SK-N-SH (cell line): ENCODE measurements around the gene TUBA1B. TPM values are rescaled to one million over a fixed set of nuclear protein-coding genes. Genes with fewer than 3 reads are reported as not detected.

Experiments
- CTCF ChIA-PET: fragments of 300-600, 350-600 bp; formaldehyde crosslinking; extraction: SDS; loops from one replicate; lab custom pipeline; 2021; lab: Yijun Ruan, JAX
- POLR2A ChIA-PET: fragments of 350-600 bp; sonication (Branson Sonifier 250); formaldehyde crosslinking; extraction: SDS; loops from one replicate; lab custom pipeline; 2020; ENCODE audit warnings: antibody characterized with exemption, inconsistent platforms; lab: Yijun Ruan, JAX
- DNase-seq: peaks from one replicate; pipeline ENCODE4 v3.0.0; 2012
- H2AFZ ChIP-seq: fragments of 200-600 bp; sonication (generic); 2 replicates; pipeline ENCODE4 v1.8.1; 2016; ENCODE audit warnings: antibody characterized with exemption, mild to moderate bottlenecking, low read depth
- H3F3A ChIP-seq: fragments of 200-600 bp; sonication (generic); replicated peaks from 2 replicates; pipeline ENCODE3; 2016; ENCODE audit warnings: antibody characterized with exemption, mild to moderate bottlenecking; ENCODE audit not compliant: insufficient read depth
- H3K27ac ChIP-seq, 2 experiments: fragments of 200-500 bp in 1 of 2; fragments of 200-600 bp in 1 of 2; sonication (Bioruptor generic) in 1 of 2; sonication (generic), shearing (Covaris generic) in 1 of 2; 2 replicates each; pipeline versions ENCODE4 v1.5.1 to v1.6.1; 2014 to 2016; ENCODE audit warnings: low read depth in 2 of 2, inconsistent platforms in 1 of 2, low read length in 1 of 2, mild to moderate bottlenecking in 1 of 2, mixed read lengths in 1 of 2
- H3K27me3 ChIP-seq: fragments of 200-600 bp; sonication (generic), shearing (Covaris generic); 2 replicates; pipeline ENCODE4 v1.6.1; 2016; ENCODE audit warnings: mixed run types; ENCODE audit not compliant: insufficient read depth
- H3K36me3 ChIP-seq, 2 experiments: fragments of 200-500 bp in 1 of 2; fragments of 200-600 bp in 1 of 2; sonication (Bioruptor generic) in 1 of 2; sonication (generic) in 1 of 2; replicated peaks in 1 of 2; 2 replicates each; pipeline versions ENCODE3 to v1.5.1; 2014 to 2016; ENCODE audit warnings: low read length in 1 of 2, mild to moderate bottlenecking in 1 of 2; ENCODE audit not compliant: insufficient read depth in 2 of 2, control insufficient read depth in 1 of 2
- H3K4me1 ChIP-seq, 2 experiments: fragments of 200-500 bp in 1 of 2; fragments of 200-600 bp in 1 of 2; sonication (Bioruptor generic) in 1 of 2; sonication (generic), shearing (Covaris generic) in 1 of 2; 2 replicates each; pipeline versions ENCODE4 v1.5.1 to v1.6.1; 2014 to 2016; ENCODE audit warnings: low read depth in 1 of 2, low read length in 1 of 2, mixed run types in 1 of 2; ENCODE audit not compliant: insufficient read depth in 2 of 2, control insufficient read depth in 1 of 2
- H3K4me2 ChIP-seq: fragments of 200-600 bp; sonication (generic), shearing (Covaris generic); 2 replicates; pipeline ENCODE4 v1.6.1; 2017; ENCODE audit warnings: mixed run types
- H3K4me3 ChIP-seq, 2 experiments: fragments of 200-500 bp in 1 of 2; fragments of 200-600 bp in 1 of 2; sonication (Bioruptor generic) in 1 of 2; sonication (generic), shearing (Covaris generic) in 1 of 2; 2 replicates each; pipeline versions ENCODE4 v1.5.1 to v1.8.1; 2014 to 2016; ENCODE audit warnings: low read depth in 2 of 2, inconsistent platforms in 1 of 2, low read length in 1 of 2, mild to moderate bottlenecking in 1 of 2, mixed read lengths in 1 of 2, moderate library complexity in 1 of 2
- H3K79me2 ChIP-seq: fragments of 200-600 bp; sonication (generic); 2 replicates; pipeline ENCODE4 v1.8.1; 2017; ENCODE audit warnings: mild to moderate bottlenecking; ENCODE audit not compliant: insufficient read depth
- H3K9ac ChIP-seq: fragments of 200-600 bp; sonication (generic); 2 replicates; pipeline ENCODE4 v1.6.1; 2017; ENCODE audit warnings: mixed run types
- H3K9me2 ChIP-seq: fragments of 200-600 bp; sonication (generic); 2 replicates; pipeline ENCODE4 v1.6.1; 2017; ENCODE audit warnings: mixed run types
- H3K9me3 ChIP-seq: fragments of 200-600 bp; sonication (generic); 2 replicates; pipeline ENCODE4 v1.6.1; 2017; ENCODE audit warnings: mixed run types, mild to moderate bottlenecking, moderate library complexity
- H4K20me1 ChIP-seq: fragments of 200-600 bp; sonication (generic); 2 replicates; pipeline ENCODE4 v1.6.1; 2017; ENCODE audit warnings: mild to moderate bottlenecking, mixed run types; ENCODE audit not compliant: insufficient read depth
- CHD2 ChIP-seq: fragments of 150-350 bp; IDR thresholded peaks from 2 replicates; pipeline ENCODE4 v1.6.1; 2018; ENCODE audit warnings: low read length; ENCODE audit not compliant: partially characterized antibody
- CTCF ChIP-seq: fragments of 200-600 bp; sonication (generic); IDR thresholded peaks from 2 replicates; pipeline ENCODE4 v1.6.1; 2017; ENCODE audit warnings: antibody characterized with exemption, mild to moderate bottlenecking, moderate library complexity
- EP300 ChIP-seq, 2 experiments: IDR thresholded peaks; 2 replicates each; pipeline versions ENCODE4 v1.4.0 to v1.6.1; 2012; ENCODE audit warnings: borderline replicate concordance in 1 of 2, low read depth in 1 of 2, low read length in 1 of 2
- FOSL2 ChIP-seq: IDR thresholded peaks from 2 replicates; pipeline ENCODE4 v1.4.0; 2012; ENCODE audit warnings: low read depth, mild to moderate bottlenecking, moderate library complexity, borderline replicate concordance
- FOXJ3 ChIP-seq: sonication (generic); formaldehyde crosslinking; IDR thresholded peaks from 2 replicates; pipeline ENCODE4 v1.5.1; 2020; ENCODE audit warnings: mild to moderate bottlenecking, missing genetic modification reagents
- GABPA ChIP-seq: IDR thresholded peaks from 2 replicates; pipeline ENCODE4 v1.4.0; 2012; ENCODE audit warnings: low read depth, mild to moderate bottlenecking
- MEF2A ChIP-seq: IDR thresholded peaks from 2 replicates; pipeline ENCODE4 v1.4.0; 2012; ENCODE audit warnings: low read depth, borderline replicate concordance
- MXI1 ChIP-seq: IDR thresholded peaks from 2 replicates; pipeline ENCODE4 v1.6.1; 2012; ENCODE audit warnings: mild to moderate bottlenecking, low read depth, low read length, improper control_type of control experiment
- NRF1 ChIP-seq: IDR thresholded peaks from 2 replicates; pipeline ENCODE4 v1.6.1; 2012; ENCODE audit warnings: low read depth, mild to moderate bottlenecking, low read length
- POLR2AphosphoS5 ChIP-seq: IDR thresholded peaks from 2 replicates; pipeline ENCODE4 v1.6.1; 2012; ENCODE audit warnings: low read depth, low read length
- RAD21 ChIP-seq: IDR thresholded peaks from 2 replicates; pipeline ENCODE4 v1.6.1; 2012; ENCODE audit warnings: mild to moderate bottlenecking, low read length
- RCOR1 ChIP-seq: fragments of 150-350 bp; IDR thresholded peaks from 2 replicates; pipeline ENCODE4 v1.6.1; 2017; ENCODE audit warnings: antibody characterized with exemption, low read length
- REST ChIP-seq: IDR thresholded peaks from 2 replicates; pipeline ENCODE4 v1.6.1; 2012; ENCODE audit warnings: mild to moderate bottlenecking, low read depth, low read length, moderate library complexity
- SIN3A ChIP-seq: IDR thresholded peaks from 2 replicates; pipeline ENCODE4 v1.6.1; 2012; ENCODE audit warnings: low read depth, mild to moderate bottlenecking, low read length, moderate library complexity, borderline replicate concordance
- SMC3 ChIP-seq: IDR thresholded peaks from 2 replicates; pipeline ENCODE4 v1.6.1; 2012; ENCODE audit warnings: low read depth, low read length, improper control_type of control experiment
- WGBS: methylation state at CpG from one replicate; pipeline ENCODE4 v1.1.6; 2017; ENCODE audit warnings: low lambda C conversion rate; 5-methylcytosine and 5-hydroxymethylcytosine counted together
- polyA plus RNA-seq, 3 experiments: library from polyadenylated mRNA; depleted of rRNA; stranded (reverse); fragments of >200 nt; gene quantifications; 2 replicates each; pipeline ENCODE4 v1.2.3, GENCODE V29; 2012
- TF ChIP-seq, protein P1 (sequence below): IDR thresholded peaks from 2 replicates; pipeline ENCODE4; 2012

TUBA1B gene
- polyA plus RNA-seq, 1 of the 3 experiments (the other 2 are of a cell fraction) = 2,454 TPM

- no peak overlapping the region for H3K9ac ChIP-seq
- no peaks in the 10 kb centered on the region for H3K9me3 ChIP-seq
- no peaks in the 10 kb centered on the region for H4K20me1 ChIP-seq
- peaks cover 5% of the 10 kb centered on the region; the same call in 1 of the 2 replicates for H3K27me3 ChIP-seq
- WGBS = 84% methylated on average over 6 of the region's 6 CpGs
- TF ChIP-seq POLR2AphosphoS5 = no peak
- no peak for DNase-seq
- peaks cover 0 to 25% of the 10 kb centered on the region in 2 experiments; a peak in 1 of 4 replicates for H3K4me1 ChIP-seq
- H3F3A ChIP-seq = peaks cover 3% of the 10 kb centered on the region
- no peaks in the 10 kb centered on the region for H3K36me3 ChIP-seq
- no peak overlapping the region for H2AFZ ChIP-seq
- no peaks in the 10 kb centered on the region for H3K79me2 ChIP-seq
- H3K4me2 ChIP-seq = no peak overlapping the region
- H3K9me2 ChIP-seq = no peaks in the 10 kb centered on the region
- ChIA-PET POLR2A (interaction anchor here (1.0 to 1.7 kb wide), 4 partner anchors 13 to 42 kb away, joined by 4 to 12 read pairs (median 7); partner anchors contain the start of genes LMBR1L, RHEBL1 and TUBA1B), CTCF (interaction anchor here (0.6 to 12.8 kb wide), 43 partner anchors 10 to 1026 kb away, joined by 3 to 315 read pairs (median 4); partner anchors contain the start of genes DDN, DHH, KMT2D and LMBR1L)
- H3K27ac ChIP-seq = no peak overlapping the region
- no peak overlapping the region for H3K4me3 ChIP-seq
Observed at GRCh38 chr12:49088932-49089330, 42.3 kb downstream of the TUBA1B start.

DNA sequence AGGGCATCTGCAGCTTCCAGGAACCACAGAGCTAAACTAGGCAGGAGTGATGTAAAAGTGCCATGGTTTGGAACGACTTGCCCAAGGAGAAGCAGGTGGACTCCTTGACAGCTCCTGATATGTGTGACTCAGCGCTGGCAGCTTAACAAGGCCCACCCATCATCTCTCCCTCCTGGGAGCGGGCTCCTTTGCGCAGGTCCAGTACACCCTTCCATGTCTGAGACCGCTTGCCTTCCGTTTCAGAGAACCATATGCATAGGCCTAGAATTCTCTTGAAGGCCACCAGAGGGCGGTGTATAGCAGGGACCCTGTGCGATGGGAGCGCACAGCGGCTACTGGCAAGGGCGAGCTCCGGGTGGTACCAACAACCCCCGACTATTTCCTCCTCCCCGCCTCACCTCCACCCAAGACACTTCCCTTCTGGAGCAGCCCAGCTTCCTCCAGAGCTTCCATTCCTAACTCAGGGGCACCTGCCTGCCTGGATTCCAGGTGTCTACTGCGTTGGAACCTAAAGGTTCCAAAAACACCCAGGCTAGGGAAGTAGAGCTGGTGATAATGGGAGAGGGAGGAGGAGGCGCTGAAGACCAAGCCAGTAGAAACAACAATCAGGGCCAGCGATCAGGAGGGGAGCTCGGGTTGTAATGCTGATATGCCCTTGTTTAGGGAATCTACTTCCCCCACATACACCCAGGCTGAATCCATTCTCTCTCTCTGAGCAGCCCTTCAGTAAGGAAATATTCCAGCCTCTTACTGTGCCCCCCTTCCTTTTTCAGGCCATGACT, 42.9 kb downstream of the TUBA1B start:
- Histone ChIP-seq H3K9me3 (no peaks in the 10 kb centered on the region), H3K27me3 (no peaks in the 10 kb centered on the region), H3K79me2 (no peaks in the 10 kb centered on the region), H3F3A (peaks cover 3% of the 10 kb centered on the region), H3K27ac (no peak overlapping the region), H3K4me2 (peak overlapping the region; percentile 69; the same call in 1 of the 2 replicates), H3K4me3 (peak overlapping the region in 1 of 2 experiments; percentile 49; a peak in 2 of 4 replicates), H3K9me2 (no peaks in the 10 kb centered on the region), H4K20me1 (no peaks in the 10 kb centered on the region), H3K4me1 (peaks cover 0 to 24% of the 10 kb centered on the region in 2 experiments; a peak in 1 of 4 replicates), H3K9ac (no peak overlapping the region), H3K36me3 (no peaks in the 10 kb centered on the region), H2AFZ (peak overlapping the region; percentile 67; the same call in 1 of the 2 replicates)
- WGBS = 8% methylated on average over 17 of the region's 18 CpGs
- POLR2A ChIA-PET = interaction anchor here (1.0 to 1.7 kb wide), 4 partner anchors 19 to 43 kb away, joined by 3 to 12 read pairs (median 7); partner anchors contain the start of genes LMBR1L, RHEBL1 and TUBA1B
- DNase-seq = peak; percentile 86
- CTCF ChIA-PET = interaction anchor here (0.6 to 12.8 kb wide), 51 partner anchors 9 to 1026 kb away, joined by 3 to 315 read pairs (median 4); partner anchors contain the start of genes DDN, DHH, KMT2D and LMBR1L
- TF ChIP-seq, protein P1, sequence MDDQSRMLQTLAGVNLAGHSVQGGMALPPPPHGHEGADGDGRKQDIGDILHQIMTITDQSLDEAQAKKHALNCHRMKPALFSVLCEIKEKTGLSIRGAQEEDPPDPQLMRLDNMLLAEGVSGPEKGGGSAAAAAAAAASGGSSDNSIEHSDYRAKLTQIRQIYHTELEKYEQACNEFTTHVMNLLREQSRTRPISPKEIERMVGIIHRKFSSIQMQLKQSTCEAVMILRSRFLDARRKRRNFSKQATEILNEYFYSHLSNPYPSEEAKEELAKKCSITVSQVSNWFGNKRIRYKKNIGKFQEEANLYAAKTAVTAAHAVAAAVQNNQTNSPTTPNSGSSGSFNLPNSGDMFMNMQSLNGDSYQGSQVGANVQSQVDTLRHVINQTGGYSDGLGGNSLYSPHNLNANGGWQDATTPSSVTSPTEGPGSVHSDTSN = peak; percentile 44; the same call in 1 of the 2 replicates
- peak; percentile 66 for TF ChIP-seq NRF1
- peak; percentile 34; the same call in 1 of the 2 replicates for TF ChIP-seq FOSL2
- no peak for TF ChIP-seq EP300 (IDR thresholded peaks at IDR 0.05; ENCODE audit: borderline replicate concordance in 1 of 2, low read depth in 1 of 2, low read length in 1 of 2)
- TF ChIP-seq POLR2AphosphoS5 = no peak
- TF ChIP-seq SMC3 = peak; percentile 90
- TF ChIP-seq CTCF = peak; percentile 87
- peak; percentile 79 for TF ChIP-seq RAD21
- no peak for TF ChIP-seq MEF2A
- no peak for TF ChIP-seq CHD2
- no peak for TF ChIP-seq GABPA
- TF ChIP-seq SIN3A = 0 out of 2 replicates have a peak, but pooled peaks have one; percentile 39
- 0 out of 2 replicates have a peak, but pooled peaks have one; percentile 33 for TF ChIP-seq RCOR1
- peak; percentile 46; the same call in 1 of the 2 replicates for TF ChIP-seq MXI1
- no peak for TF ChIP-seq FOXJ3
- no peak for TF ChIP-seq REST
